Smooth muscle cell (in vitro differentiated cells): ENCODE data around the gene ASTN2. TPM values are rescaled to one million over a fixed set of nuclear protein-coding genes. Genes with fewer than 3 reads are reported as not detected.

ENCODE experiments used
- DNase-seq: peaks from one replicate; lab custom pipeline; 2025; ENCODE audit not compliant: unreplicated experiment; lab: John Stamatoyannopoulos, UW
- H2AFZ ChIP-seq: fragments of 200-600 bp; sonication (generic); 2 replicates; pipeline ENCODE4 v1.6.0; 2016; ENCODE audit warnings: antibody characterized with exemption, low read depth, mild to moderate bottlenecking
- H3F3A ChIP-seq: fragments of 200-600 bp; sonication (generic); 2 replicates; pipeline ENCODE4 v1.6.0; 2017; ENCODE audit warnings: antibody characterized with exemption, low read depth
- H3K27ac ChIP-seq: fragments of 200-600 bp; sonication (generic); 2 replicates; pipeline ENCODE4 v1.5.1; 2016; ENCODE audit warnings: low read depth, mild to moderate bottlenecking
- H3K27me3 ChIP-seq: fragments of 200-600 bp; sonication (generic); 2 replicates; pipeline ENCODE4 v1.6.1; 2016; ENCODE audit warnings: low read depth, mild to moderate bottlenecking
- H3K36me3 ChIP-seq: fragments of 200-600 bp; sonication (generic); 2 replicates; pipeline ENCODE4 v1.5.1; 2016; ENCODE audit warnings: low read depth
- H3K4me1 ChIP-seq: fragments of 200-600 bp; sonication (generic); 2 replicates; pipeline ENCODE4 v1.5.1; 2016; ENCODE audit warnings: low read depth
- H3K4me2 ChIP-seq: fragments of 200-600 bp; sonication (generic); 2 replicates; pipeline ENCODE4 v1.6.0; 2016; ENCODE audit warnings: mild to moderate bottlenecking
- H3K4me3 ChIP-seq: fragments of 200-600 bp; sonication (generic); 2 replicates; pipeline ENCODE4 v1.5.1; 2016; ENCODE audit warnings: mild to moderate bottlenecking
- H3K79me2 ChIP-seq: fragments of 200-600 bp; sonication (generic); 2 replicates; pipeline ENCODE4 v1.6.0; 2016; ENCODE audit warnings: low read depth, mild to moderate bottlenecking
- H3K9ac ChIP-seq: fragments of 200-600 bp; sonication (generic); 2 replicates; pipeline ENCODE4 v1.6.0; 2016; ENCODE audit warnings: low read depth
- H3K9me3 ChIP-seq: fragments of 200-600 bp; sonication (generic); replicated peaks from 2 replicates; pipeline ENCODE4 v1.5.1; 2016; ENCODE audit warnings: low read depth
- H4K20me1 ChIP-seq: fragments of 200-600 bp; sonication (generic); 2 replicates; pipeline ENCODE4 v1.6.0; 2016; ENCODE audit warnings: low read depth
- WGBS: methylation state at CpG from one replicate; pipeline ENCODE4 v1.1.7; 2016; ENCODE audit warnings: low lambda C conversion rate; 5-methylcytosine and 5-hydroxymethylcytosine counted together
- polyA plus RNA-seq: library from polyadenylated mRNA; unstranded; fragments of >200 nt; fragmentation: Nextera tagmentation; extraction: Ambion mirVana; gene quantifications from 2 replicates; pipeline ENCODE4 v1.2.1, GENCODE V29; 2016
- total RNA-seq: library from RNA; depleted of rRNA; stranded (reverse); fragments of >200 nt; gene quantifications from 2 replicates; pipeline ENCODE4 v1.2.3, GENCODE V29; 2014
- TF ChIP-seq, protein P1 (sequence below): fragments of 200-600 bp; sonication (generic); IDR thresholded peaks from 2 replicates; pipeline ENCODE4 v1.5.1; 2017; ENCODE audit warnings: borderline replicate concordance, mild to moderate bottlenecking, antibody characterized with exemption; ENCODE audit not compliant: insufficient read depth, poor library complexity, severe bottlenecking

ASTN2 gene
- total and polyA plus RNA-seq, 2 experiments from 2014 or later: 6.5 to 6.7 TPM

DNA sequence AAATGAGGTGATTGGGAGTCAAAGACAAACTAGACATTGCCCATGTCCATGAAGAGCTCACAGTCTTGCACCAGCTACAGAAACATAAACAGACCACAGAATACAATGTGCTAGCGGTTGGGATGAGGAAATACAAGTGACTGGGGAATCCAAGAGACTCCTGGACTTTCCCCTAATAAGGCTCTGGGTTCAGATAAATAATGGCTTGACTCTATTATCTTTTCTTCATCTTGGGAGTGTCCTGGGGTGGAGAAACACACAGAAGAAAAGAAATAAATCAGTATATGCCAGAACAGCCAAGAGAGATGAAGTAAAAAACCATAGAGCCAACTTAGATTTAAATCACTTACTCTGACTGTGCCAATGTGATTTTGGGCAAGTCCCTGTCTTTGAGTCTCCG lies 1033.5 kb downstream of the ASTN2 start:
- Histone ChIP-seq H3K36me3 (peaks cover 2% of the 10 kb centered on the region), H3K79me2 (no peaks in the 10 kb centered on the region), H3K27ac (no peak overlapping the region), H4K20me1 (peaks cover 62% of the 10 kb centered on the region), H3F3A (peaks cover 6% of the 10 kb centered on the region), H2AFZ (no peak overlapping the region), H3K27me3 (no peaks in the 10 kb centered on the region), H3K9me3 (no peaks in the 10 kb centered on the region), H3K9ac (no peak overlapping the region), H3K4me2 (no peak overlapping the region), H3K4me1 (no peaks in the 10 kb centered on the region), H3K4me3 (no peak overlapping the region)
- no peak for DNase-seq
- TF ChIP-seq, protein P1, sequence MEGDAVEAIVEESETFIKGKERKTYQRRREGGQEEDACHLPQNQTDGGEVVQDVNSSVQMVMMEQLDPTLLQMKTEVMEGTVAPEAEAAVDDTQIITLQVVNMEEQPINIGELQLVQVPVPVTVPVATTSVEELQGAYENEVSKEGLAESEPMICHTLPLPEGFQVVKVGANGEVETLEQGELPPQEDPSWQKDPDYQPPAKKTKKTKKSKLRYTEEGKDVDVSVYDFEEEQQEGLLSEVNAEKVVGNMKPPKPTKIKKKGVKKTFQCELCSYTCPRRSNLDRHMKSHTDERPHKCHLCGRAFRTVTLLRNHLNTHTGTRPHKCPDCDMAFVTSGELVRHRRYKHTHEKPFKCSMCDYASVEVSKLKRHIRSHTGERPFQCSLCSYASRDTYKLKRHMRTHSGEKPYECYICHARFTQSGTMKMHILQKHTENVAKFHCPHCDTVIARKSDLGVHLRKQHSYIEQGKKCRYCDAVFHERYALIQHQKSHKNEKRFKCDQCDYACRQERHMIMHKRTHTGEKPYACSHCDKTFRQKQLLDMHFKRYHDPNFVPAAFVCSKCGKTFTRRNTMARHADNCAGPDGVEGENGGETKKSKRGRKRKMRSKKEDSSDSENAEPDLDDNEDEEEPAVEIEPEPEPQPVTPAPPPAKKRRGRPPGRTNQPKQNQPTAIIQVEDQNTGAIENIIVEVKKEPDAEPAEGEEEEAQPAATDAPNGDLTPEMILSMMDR: no peak
- WGBS: 90% methylated on average over 2 of the region's 2 CpGs

DNA sequence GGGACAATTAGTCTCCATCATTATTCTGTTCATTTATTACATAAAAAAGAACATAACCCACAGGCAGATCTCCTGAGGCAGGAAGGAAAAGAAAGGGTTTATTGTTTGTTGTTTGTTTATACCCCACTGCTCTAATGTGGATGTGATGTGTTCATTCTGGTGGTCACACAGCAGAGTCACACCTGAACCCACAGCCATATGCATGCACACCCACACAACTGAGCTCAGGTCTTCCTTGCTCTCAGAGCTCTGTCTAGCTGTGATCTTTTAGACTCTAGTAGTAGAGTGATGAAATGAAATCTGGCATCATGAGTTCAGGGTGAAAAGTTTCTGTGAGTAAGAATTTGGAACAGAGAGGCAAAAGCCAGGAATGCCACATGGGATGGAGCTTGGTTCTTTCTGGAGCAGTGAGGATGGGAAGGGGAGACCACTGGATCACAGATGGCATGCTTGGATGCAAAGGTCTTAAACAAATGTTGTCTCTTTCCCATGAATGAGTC lies 1034.3 kb downstream of the ASTN2 start:
- no peaks in the 10 kb centered on the region for H3K27me3 ChIP-seq
- TF ChIP-seq, protein P1: no peak
- no peak overlapping the region for H3K27ac ChIP-seq
- no peaks in the 10 kb centered on the region for H3K9me3 ChIP-seq
- H3F3A ChIP-seq: peaks cover 6% of the 10 kb centered on the region
- no peaks in the 10 kb centered on the region for H3K4me1 ChIP-seq
- H2AFZ ChIP-seq: no peak overlapping the region
- no peaks in the 10 kb centered on the region for H3K36me3 ChIP-seq
- no peak overlapping the region for H3K4me3 ChIP-seq
- DNase-seq: no peak
- no peak overlapping the region for H3K9ac ChIP-seq
- no peaks in the 10 kb centered on the region for H3K79me2 ChIP-seq
- H3K4me2 ChIP-seq: no peak overlapping the region
- H4K20me1 ChIP-seq: peaks cover 57% of the 10 kb centered on the region

DNA sequence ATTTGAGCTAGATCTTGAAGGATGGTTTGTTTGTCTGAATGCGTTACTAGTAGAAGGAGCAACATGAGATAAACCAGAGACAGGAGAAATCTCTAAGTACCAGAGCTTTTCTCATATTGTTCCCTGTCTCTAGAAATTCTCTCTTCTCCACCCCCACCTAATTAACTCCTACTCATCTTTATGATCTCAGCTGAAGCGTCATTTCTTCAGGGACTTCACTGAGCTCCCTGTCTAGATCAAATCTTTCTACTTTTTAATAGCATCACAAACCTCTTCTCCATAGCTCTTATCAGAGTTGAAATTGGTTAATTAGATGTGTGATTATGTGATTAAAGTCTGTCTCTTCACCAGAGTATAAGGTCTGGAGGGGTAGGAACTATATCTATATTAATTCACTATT lies 1035.0 kb downstream of the ASTN2 start:
- Histone ChIP-seq H3K4me2 (no peak overlapping the region), H3K4me3 (no peak overlapping the region), H4K20me1 (peaks cover 54% of the 10 kb centered on the region), H3K9me3 (no peaks in the 10 kb centered on the region), H3K27me3 (no peaks in the 10 kb centered on the region), H3K36me3 (no peaks in the 10 kb centered on the region), H3F3A (peaks cover 6% of the 10 kb centered on the region), H3K79me2 (no peaks in the 10 kb centered on the region), H2AFZ (no peak overlapping the region), H3K9ac (no peak overlapping the region), H3K27ac (no peak overlapping the region), H3K4me1 (no peaks in the 10 kb centered on the region)
- WGBS: 63% methylated on average over 2 of the region's 2 CpGs
- DNase-seq: no peak
- TF ChIP-seq, protein P1: no peak

DNA sequence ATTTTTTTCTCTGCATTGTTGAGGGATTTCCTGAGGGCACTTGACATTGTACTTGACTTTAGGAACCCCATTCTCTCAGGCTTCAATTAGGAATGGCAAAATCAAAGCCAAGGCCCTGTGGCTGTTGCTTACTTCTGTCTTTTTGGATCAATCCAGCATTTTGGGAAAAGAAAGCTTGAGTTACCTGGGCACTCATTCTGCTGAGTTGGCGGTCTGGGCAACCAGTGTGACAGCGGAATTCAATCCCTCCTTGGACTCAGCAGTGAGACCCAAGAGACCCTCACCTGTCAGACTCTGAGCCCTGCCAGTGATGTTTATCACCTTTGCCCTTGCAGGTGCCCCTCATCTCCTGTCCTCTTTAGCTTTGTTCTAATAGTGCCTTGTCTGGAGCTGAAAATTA lies 1036.0 kb downstream of the ASTN2 start:
- DNase-seq: no peak
- Histone ChIP-seq H3K4me3 (no peak overlapping the region), H3K4me1 (no peaks in the 10 kb centered on the region), H4K20me1 (peaks cover 61% of the 10 kb centered on the region), H3K36me3 (no peaks in the 10 kb centered on the region), H2AFZ (no peak overlapping the region), H3K9me3 (no peaks in the 10 kb centered on the region), H3K4me2 (no peak overlapping the region), H3K9ac (no peak overlapping the region), H3K27me3 (no peaks in the 10 kb centered on the region), H3F3A (peaks cover 6% of the 10 kb centered on the region), H3K27ac (no peak overlapping the region), H3K79me2 (no peaks in the 10 kb centered on the region)
- TF ChIP-seq, protein P1: no peak
- WGBS: 94% methylated on average over 2 of the region's 2 CpGs
